KMS-11 (cell line): Measurements from ENCODE around the gene GLIS2.

Experiments used
- H2AFZ ChIP-seq: fragments of 200-600 bp; sonication (generic); 2 replicates; pipeline ENCODE4 v1.6.1; 2016; ENCODE audit warnings: antibody characterized with exemption, mixed run types, low read depth
- H3K27ac ChIP-seq: fragments of 200-600 bp; sonication (generic); 2 replicates; pipeline ENCODE4 v1.6.1; 2016; ENCODE audit warnings: mild to moderate bottlenecking, mixed run types
- H3K27me3 ChIP-seq: fragments of 200-600 bp; sonication (generic); 2 replicates; pipeline ENCODE4 v1.6.1; 2017; ENCODE audit warnings: mild to moderate bottlenecking, low read depth, mixed run types, moderate library complexity; ENCODE audit not compliant: insufficient read depth
- H3K36me3 ChIP-seq: fragments of 200-600 bp; sonication (generic); 2 replicates; pipeline ENCODE4 v1.6.1; 2017; ENCODE audit warnings: mild to moderate bottlenecking, mixed run types; ENCODE audit not compliant: insufficient read depth
- H3K4me1 ChIP-seq: fragments of 200-600 bp; sonication (generic); 2 replicates; pipeline ENCODE4 v1.6.1; 2016; ENCODE audit warnings: mild to moderate bottlenecking, low read depth, mixed run types; ENCODE audit not compliant: poor library complexity, severe bottlenecking
- H3K4me2 ChIP-seq: fragments of 200-600 bp; sonication (generic); 2 replicates; pipeline ENCODE4 v1.7.0; 2016; ENCODE audit warnings: mild to moderate bottlenecking, mixed run types
- H3K4me3 ChIP-seq: fragments of 200-600 bp; sonication (generic); IDR thresholded peaks from 2 replicates; pipeline ENCODE4 v1.6.1; 2017; ENCODE audit warnings: low read depth, low read length, mixed read lengths; ENCODE audit not compliant: insufficient read depth
- H3K79me2 ChIP-seq: fragments of 200-600 bp; sonication (generic); 2 replicates; pipeline ENCODE4 v1.6.1; 2016; ENCODE audit warnings: low read depth, mixed run types; ENCODE audit not compliant: insufficient read depth
- H3K9ac ChIP-seq: fragments of 200-600 bp; sonication (generic); 2 replicates; pipeline ENCODE4 v1.6.1; 2016; ENCODE audit warnings: mild to moderate bottlenecking, mixed run types
- H4K20me1 ChIP-seq: fragments of 200-600 bp; sonication (generic); 2 replicates; pipeline ENCODE4 v1.6.1; 2016; ENCODE audit warnings: mild to moderate bottlenecking, mixed run types; ENCODE audit not compliant: insufficient read depth
- TF ChIP-seq, protein P1 (sequence below): fragments of 200-600 bp; sonication (generic); conservative IDR thresholded peaks from 2 replicates; pipeline ENCODE4 v1.6.1; 2017; ENCODE audit warnings: low read depth, mild to moderate bottlenecking, antibody characterized with exemption, low read length, moderate library complexity, mixed read lengths

GLIS2 gene

DNA sequence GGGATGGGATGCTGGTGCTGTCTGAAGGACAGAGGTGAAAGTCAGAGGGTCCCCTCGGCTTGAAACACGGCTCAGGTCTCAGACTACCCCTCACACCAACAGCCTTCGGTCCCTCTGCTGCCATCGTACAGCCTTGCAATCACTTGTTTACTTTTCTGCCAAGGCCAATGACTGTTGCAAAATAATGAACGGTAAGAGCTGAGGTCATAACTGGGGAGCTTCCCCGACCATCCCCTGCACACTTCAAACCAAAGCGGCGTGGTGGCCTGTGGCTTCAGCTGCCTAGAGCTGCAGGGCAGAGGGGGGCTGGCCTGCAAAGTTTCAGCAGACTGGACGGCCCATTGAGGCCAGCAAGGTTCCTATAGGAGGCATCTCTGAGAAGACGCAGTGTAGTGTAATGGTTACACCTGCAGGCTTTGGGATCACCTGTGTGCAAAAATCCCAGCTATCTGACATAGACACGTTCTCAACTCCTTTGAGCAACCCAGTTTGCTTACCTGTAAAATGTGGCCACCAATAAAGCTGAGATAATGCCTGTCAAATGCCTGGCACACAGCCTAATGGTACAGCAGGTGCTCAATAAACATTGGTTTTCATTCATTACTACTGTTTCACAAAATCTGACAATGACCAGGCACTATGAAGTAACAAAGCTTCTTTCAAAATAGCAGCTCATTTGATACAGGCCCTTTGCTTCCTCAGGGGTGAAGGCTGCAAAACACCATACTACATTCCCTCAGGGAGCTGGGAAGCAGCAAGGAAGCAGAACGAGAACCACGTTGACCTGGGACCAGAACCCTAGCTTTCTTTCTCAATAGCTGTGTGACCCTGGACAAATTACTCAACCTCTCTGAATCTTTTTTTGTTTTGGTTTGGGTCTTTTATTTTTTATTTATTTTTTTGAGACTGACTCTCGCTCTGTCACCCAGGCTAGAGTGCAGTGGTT, 30.2 kb downstream of the GLIS2 start:
- Histone ChIP-seq H3K27me3 (no peaks in the 10 kb centered on the region), H4K20me1 (peaks cover 13% of the 10 kb centered on the region; the same call in 1 of the 2 replicates), H3K36me3 (no peaks in the 10 kb centered on the region), H2AFZ (no peak overlapping the region), H3K79me2 (peaks cover 72% of the 10 kb centered on the region), H3K4me1 (peaks cover 20% of the 10 kb centered on the region), H3K4me3 (no peak overlapping the region), H3K4me2 (no peak overlapping the region), H3K27ac (no peak overlapping the region), H3K9ac (no peak overlapping the region)
- TF ChIP-seq, protein P1, sequence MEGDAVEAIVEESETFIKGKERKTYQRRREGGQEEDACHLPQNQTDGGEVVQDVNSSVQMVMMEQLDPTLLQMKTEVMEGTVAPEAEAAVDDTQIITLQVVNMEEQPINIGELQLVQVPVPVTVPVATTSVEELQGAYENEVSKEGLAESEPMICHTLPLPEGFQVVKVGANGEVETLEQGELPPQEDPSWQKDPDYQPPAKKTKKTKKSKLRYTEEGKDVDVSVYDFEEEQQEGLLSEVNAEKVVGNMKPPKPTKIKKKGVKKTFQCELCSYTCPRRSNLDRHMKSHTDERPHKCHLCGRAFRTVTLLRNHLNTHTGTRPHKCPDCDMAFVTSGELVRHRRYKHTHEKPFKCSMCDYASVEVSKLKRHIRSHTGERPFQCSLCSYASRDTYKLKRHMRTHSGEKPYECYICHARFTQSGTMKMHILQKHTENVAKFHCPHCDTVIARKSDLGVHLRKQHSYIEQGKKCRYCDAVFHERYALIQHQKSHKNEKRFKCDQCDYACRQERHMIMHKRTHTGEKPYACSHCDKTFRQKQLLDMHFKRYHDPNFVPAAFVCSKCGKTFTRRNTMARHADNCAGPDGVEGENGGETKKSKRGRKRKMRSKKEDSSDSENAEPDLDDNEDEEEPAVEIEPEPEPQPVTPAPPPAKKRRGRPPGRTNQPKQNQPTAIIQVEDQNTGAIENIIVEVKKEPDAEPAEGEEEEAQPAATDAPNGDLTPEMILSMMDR, result no peak

GRCh38 chr16:4347010-4347409, 31.1 kb downstream of the GLIS2 start:
- Histone ChIP-seq H3K27me3 (no peaks in the 10 kb centered on the region), H3K27ac (no peak overlapping the region), H3K4me2 (no peak overlapping the region), H3K79me2 (peaks cover 69% of the 10 kb centered on the region), H4K20me1 (peaks cover 13% of the 10 kb centered on the region; the same call in 1 of the 2 replicates), H3K36me3 (no peaks in the 10 kb centered on the region), H3K4me3 (no peak overlapping the region), H3K9ac (no peak overlapping the region), H2AFZ (no peak overlapping the region), H3K4me1 (peaks cover 28% of the 10 kb centered on the region)
- TF ChIP-seq, protein P1, result no peak

GRCh38 chr16:4347765-4348509, 32.1 kb downstream of the GLIS2 start:
- Histone ChIP-seq H3K9ac (no peak overlapping the region), H3K4me2 (no peak overlapping the region), H3K79me2 (peaks cover 61% of the 10 kb centered on the region)

DNA sequence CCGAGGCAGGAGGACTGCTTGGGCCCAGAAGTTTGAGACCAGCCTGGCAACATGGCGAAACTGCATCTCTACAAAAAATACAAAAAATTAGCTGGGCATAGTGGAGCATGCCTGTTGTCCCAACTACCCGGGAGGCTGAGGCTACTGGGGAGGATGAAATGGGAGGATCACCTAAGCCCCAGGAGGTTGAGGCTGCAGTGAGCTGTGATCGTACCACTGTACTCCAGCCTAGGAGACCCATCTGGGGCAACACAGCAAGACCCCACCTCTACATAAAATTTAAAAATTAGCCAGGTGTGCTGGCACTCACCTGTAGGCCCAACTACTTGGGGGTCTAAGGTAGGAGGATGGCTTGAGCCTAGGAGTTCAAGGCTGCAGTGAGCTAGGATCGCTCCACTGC, 33.5 kb downstream of the GLIS2 start:
- Histone ChIP-seq H3K4me1 (peaks cover 39% of the 10 kb centered on the region), H3K9ac (no peak overlapping the region), H3K79me2 (peaks cover 50% of the 10 kb centered on the region), H4K20me1 (peaks cover 13% of the 10 kb centered on the region; the same call in 1 of the 2 replicates), H3K36me3 (no peaks in the 10 kb centered on the region), H2AFZ (no peak overlapping the region), H3K27ac (no peak overlapping the region), H3K4me2 (peak overlapping the region; percentile 41; the same call in 1 of the 2 replicates), H3K4me3 (no peak overlapping the region), H3K27me3 (no peaks in the 10 kb centered on the region)
- TF ChIP-seq, protein P1, result no peak

More at GRCh38 chr16:4347765-4348509, 32.1 kb downstream of the GLIS2 start:
- Histone ChIP-seq H3K4me3 (no peak overlapping the region), H3K36me3 (no peaks in the 10 kb centered on the region), H3K27me3 (no peaks in the 10 kb centered on the region), H4K20me1 (peaks cover 13% of the 10 kb centered on the region; the same call in 1 of the 2 replicates), H2AFZ (no peak overlapping the region), H3K27ac (no peak overlapping the region), H3K4me1 (peaks cover 37% of the 10 kb centered on the region)
- TF ChIP-seq, protein P1, result no peak
